ENCODE measurements around the gene STK39.

Gene STK39

GRCh38 chr2:168215813-168216212 lies 31.6 kb downstream of the STK39 start:
- no peak overlapping the region for H4K12ac ChIP-seq (ENCODE audit: low read depth, low read length)
- no peak overlapping the region for H3K18ac ChIP-seq (ENCODE audit: low read length)
- H3K9me3 ChIP-seq (ENCODE audit: insufficient read depth, low read depth, low read length) = no peaks in the 10 kb centered on the region

GRCh38 chr2:168212866-168213265 lies 34.5 kb downstream of the STK39 start:
- H4K91ac ChIP-seq (ENCODE audit: low read depth, low read length) = no peak overlapping the region
- no peaks in the 10 kb centered on the region for H3K79me2 ChIP-seq (ENCODE audit: control insufficient read depth, insufficient read depth, low read length, poor library complexity)
- H2BK5ac ChIP-seq (ENCODE audit: low read depth, low read length, poor library complexity) = no peak overlapping the region
- no peak overlapping the region for H2AFZ ChIP-seq (ENCODE audit: insufficient read depth, low read length, poor library complexity)
- H3K4me2 ChIP-seq (ENCODE audit: low read length) = no peak overlapping the region
- no peak overlapping the region for H3K23ac ChIP-seq (ENCODE audit: low read length)
- H3K4me3 ChIP-seq (ENCODE audit: low read depth, low read length) = no peak overlapping the region
- H3K4me1 ChIP-seq (ENCODE audit: control insufficient read depth in 1 of 2, insufficient read depth in 2 of 2, low read length in 2 of 2) = peaks cover 0 to 4% of the 10 kb centered on the region in 2 experiments
- H2BK120ac ChIP-seq (ENCODE audit: insufficient read depth, low read length, poor library complexity) = no peak overlapping the region
- no peaks in the 10 kb centered on the region for H3K9me3 ChIP-seq (ENCODE audit: insufficient read depth, low read depth, low read length)
- no peak overlapping the region for H2AK5ac ChIP-seq (ENCODE audit: low read length)
- no peaks in the 10 kb centered on the region for H3K36me3 ChIP-seq (ENCODE audit: control insufficient read depth in 1 of 2, insufficient read depth in 2 of 2, low read length in 2 of 2)
- H3K4ac ChIP-seq (ENCODE audit: low read depth, low read length) = no peak overlapping the region
- no peaks in the 10 kb centered on the region for H3K27me3 ChIP-seq (ENCODE audit: insufficient read depth, low read length)
- no peak overlapping the region for H2BK12ac ChIP-seq (ENCODE audit: low read length)
- no peak for DNase-seq
- H3K27ac ChIP-seq (ENCODE audit: low read depth, low read length) = no peak overlapping the region
- no peak overlapping the region for H3K9ac ChIP-seq (ENCODE audit: low read length)
- H3K18ac ChIP-seq (ENCODE audit: low read length) = no peak overlapping the region
- H3K79me1 ChIP-seq (ENCODE audit: low read length) = no peaks in the 10 kb centered on the region
- no peak overlapping the region for H4K12ac ChIP-seq (ENCODE audit: low read depth, low read length)
- WGBS (ENCODE audit: extremely low coverage, insufficient coverage, insufficient read length) = no CpG with 5 or more reads among the region's 3 CpGs
- H3K14ac ChIP-seq (ENCODE audit: low read length) = no peak overlapping the region
- no peak overlapping the region for H4K8ac ChIP-seq (ENCODE audit: low read depth, low read length)

More at GRCh38 chr2:168215813-168216212, 31.6 kb downstream of the STK39 start:
- Histone ChIP-seq H4K91ac (ENCODE audit: low read depth, low read length) (no peak overlapping the region), H3K4me2 (ENCODE audit: low read length) (no peak overlapping the region), H3K4me1 (ENCODE audit: control insufficient read depth in 1 of 2, insufficient read depth in 2 of 2, low read length in 2 of 2) (no peaks in the 10 kb centered on the region), H2AFZ (ENCODE audit: insufficient read depth, low read length, poor library complexity) (no peak overlapping the region), H2BK5ac (ENCODE audit: low read depth, low read length, poor library complexity) (no peak overlapping the region), H2BK12ac (ENCODE audit: low read length) (no peak overlapping the region), H2AK5ac (ENCODE audit: low read length) (no peak overlapping the region), H3K14ac (ENCODE audit: low read length) (no peak overlapping the region), H3K23ac (ENCODE audit: low read length) (no peak overlapping the region), H3K27ac (ENCODE audit: low read depth, low read length) (no peak overlapping the region), H3K79me2 (ENCODE audit: control insufficient read depth, insufficient read depth, low read length, poor library complexity) (no peaks in the 10 kb centered on the region), H3K36me3 (ENCODE audit: control insufficient read depth in 1 of 2, insufficient read depth in 2 of 2, low read length in 2 of 2) (no peaks in the 10 kb centered on the region), H2BK120ac (ENCODE audit: insufficient read depth, low read length, poor library complexity) (no peak overlapping the region), H4K8ac (ENCODE audit: low read depth, low read length) (no peak overlapping the region), H3K9ac (ENCODE audit: low read length) (no peak overlapping the region), H3K27me3 (ENCODE audit: insufficient read depth, low read length) (no peaks in the 10 kb centered on the region), H3K4ac (ENCODE audit: low read depth, low read length) (no peak overlapping the region), H3K4me3 (ENCODE audit: low read depth, low read length) (no peak overlapping the region), H3K79me1 (ENCODE audit: low read length) (no peaks in the 10 kb centered on the region)
- no peak for DNase-seq
- no CpG with 5 or more reads among the region's 1 CpG for WGBS (ENCODE audit: extremely low coverage, insufficient coverage, insufficient read length)

- H4K8ac ChIP-seq (ENCODE audit: low read depth, low read length) = no peak overlapping the region
- H3K27ac ChIP-seq (ENCODE audit: low read depth, low read length) = no peak overlapping the region
- no peak overlapping the region for H4K12ac ChIP-seq (ENCODE audit: low read depth, low read length)
- no peak overlapping the region for H3K18ac ChIP-seq (ENCODE audit: low read length)
- no peak overlapping the region for H3K9ac ChIP-seq (ENCODE audit: low read length)
- no peaks in the 10 kb centered on the region for H3K27me3 ChIP-seq (ENCODE audit: insufficient read depth, low read length)
- no peak overlapping the region for H2BK5ac ChIP-seq (ENCODE audit: low read depth, low read length, poor library complexity)
- no peak overlapping the region for H2AK5ac ChIP-seq (ENCODE audit: low read length)
- no peak overlapping the region for H3K4me2 ChIP-seq (ENCODE audit: low read length)
- WGBS (ENCODE audit: extremely low coverage, insufficient coverage, insufficient read length) = no CpG with 5 or more reads among the region's 4 CpGs
- no peak overlapping the region for H3K14ac ChIP-seq (ENCODE audit: low read length)
- no peak overlapping the region for H4K91ac ChIP-seq (ENCODE audit: low read depth, low read length)
- H3K4me3 ChIP-seq (ENCODE audit: low read depth, low read length) = no peak overlapping the region
- no peaks in the 10 kb centered on the region for H3K79me1 ChIP-seq (ENCODE audit: low read length)
- H3K23ac ChIP-seq (ENCODE audit: low read length) = no peak overlapping the region
- peaks cover 0 to 4% of the 10 kb centered on the region in 2 experiments for H3K4me1 ChIP-seq (ENCODE audit: control insufficient read depth in 1 of 2, insufficient read depth in 2 of 2, low read length in 2 of 2)
- no peaks in the 10 kb centered on the region for H3K79me2 ChIP-seq (ENCODE audit: control insufficient read depth, insufficient read depth, low read length, poor library complexity)
- H3K36me3 ChIP-seq (ENCODE audit: control insufficient read depth in 1 of 2, insufficient read depth in 2 of 2, low read length in 2 of 2) = no peaks in the 10 kb centered on the region
- no peak overlapping the region for H2BK12ac ChIP-seq (ENCODE audit: low read length)
- DNase-seq = no peak
- H2BK120ac ChIP-seq (ENCODE audit: insufficient read depth, low read length, poor library complexity) = no peak overlapping the region
- no peaks in the 10 kb centered on the region for H3K9me3 ChIP-seq (ENCODE audit: insufficient read depth, low read depth, low read length)
- no peak overlapping the region for H2AFZ ChIP-seq (ENCODE audit: insufficient read depth, low read length, poor library complexity)
- H3K4ac ChIP-seq (ENCODE audit: low read depth, low read length) = no peak overlapping the region
These were observed 35.2 kb downstream of the STK39 start for GRCh38 chr2:168212167-168212566.

- Histone ChIP-seq H3K79me1 (ENCODE audit: low read length) (no peaks in the 10 kb centered on the region), H2BK120ac (ENCODE audit: insufficient read depth, low read length, poor library complexity) (no peak overlapping the region), H3K27ac (ENCODE audit: low read depth, low read length) (no peak overlapping the region), H3K27me3 (ENCODE audit: insufficient read depth, low read length) (no peaks in the 10 kb centered on the region), H3K4me1 (ENCODE audit: control insufficient read depth in 1 of 2, insufficient read depth in 2 of 2, low read length in 2 of 2) (peaks cover 0 to 4% of the 10 kb centered on the region in 2 experiments), H3K4me3 (ENCODE audit: low read depth, low read length) (no peak overlapping the region), H3K14ac (ENCODE audit: low read length) (no peak overlapping the region), H4K12ac (ENCODE audit: low read depth, low read length) (no peak overlapping the region), H3K9ac (ENCODE audit: low read length) (no peak overlapping the region), H3K23ac (ENCODE audit: low read length) (no peak overlapping the region), H3K4ac (ENCODE audit: low read depth, low read length) (no peak overlapping the region), H2BK5ac (ENCODE audit: low read depth, low read length, poor library complexity) (no peak overlapping the region), H2BK12ac (ENCODE audit: low read length) (no peak overlapping the region), H3K79me2 (ENCODE audit: control insufficient read depth, insufficient read depth, low read length, poor library complexity) (no peaks in the 10 kb centered on the region), H4K91ac (ENCODE audit: low read depth, low read length) (no peak overlapping the region), H3K4me2 (ENCODE audit: low read length) (no peak overlapping the region), H2AK5ac (ENCODE audit: low read length) (no peak overlapping the region), H3K9me3 (ENCODE audit: insufficient read depth, low read depth, low read length) (no peaks in the 10 kb centered on the region), H2AFZ (ENCODE audit: insufficient read depth, low read length, poor library complexity) (no peak overlapping the region), H4K8ac (ENCODE audit: low read depth, low read length) (no peak overlapping the region), H3K36me3 (ENCODE audit: control insufficient read depth in 1 of 2, insufficient read depth in 2 of 2, low read length in 2 of 2) (no peaks in the 10 kb centered on the region), H3K18ac (ENCODE audit: low read length) (no peak overlapping the region)
- WGBS (ENCODE audit: extremely low coverage, insufficient coverage, insufficient read length) = no CpG with 5 or more reads among the region's 5 CpGs
- no peak for DNase-seq
These were observed 35.7 kb downstream of the STK39 start for GRCh38 chr2:168211664-168212163.

All from trophoblast cell (in vitro differentiated cells and primary cell).